HG03558 (cell line): ENCODE results near the gene KRT78.

Source experiments
- ATAC-seq: cut with Tn5 transposase; IDR thresholded peaks from one replicate; pipeline ENCODE4 v1.9.1; 2021; ENCODE audit warnings: moderate number of reproducible peaks; ENCODE audit not compliant: unreplicated experiment; ENCODE audit errors: extremely low read depth

Gene KRT78

DNA sequence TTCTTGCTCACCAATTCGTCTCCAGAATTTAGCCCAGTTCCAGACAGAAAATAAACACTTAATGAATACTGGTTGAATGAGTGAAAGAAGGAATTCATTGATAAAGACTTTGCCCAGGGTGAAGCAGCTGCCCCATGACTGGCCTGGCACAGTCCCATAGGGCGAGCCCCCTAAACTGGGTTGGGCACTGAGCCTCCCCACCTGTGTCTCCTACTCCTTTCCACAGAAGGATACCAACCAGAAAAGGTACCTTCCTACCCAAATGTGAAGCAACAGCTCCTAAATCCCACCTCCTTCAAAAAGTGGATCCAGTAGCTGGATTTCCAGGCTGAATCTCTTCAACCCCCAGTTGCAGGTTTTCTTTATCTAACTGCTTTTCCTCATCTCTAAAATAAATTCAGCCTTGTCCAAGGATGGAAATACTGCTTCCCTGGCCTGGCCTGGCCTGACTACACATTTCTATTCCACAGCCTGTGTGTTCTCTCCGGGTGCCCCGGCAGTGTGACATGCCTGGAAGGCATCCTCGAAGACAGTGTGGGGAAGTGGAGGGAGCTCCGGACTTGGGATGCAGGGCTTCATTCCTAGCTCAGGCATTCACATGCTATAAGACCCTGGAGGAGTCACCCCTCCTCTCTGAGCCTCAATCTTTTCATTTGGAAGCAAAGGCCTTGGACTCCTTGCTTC is 60.5 kb downstream of the KRT78 start:
- ATAC-seq = no peak
